Panc1 (cell line): ENCODE results near the gene UBE2J1. TPM values are rescaled to one million over a fixed set of nuclear protein-coding genes. Genes with fewer than 3 reads are reported as not detected.

ENCODE experiments used
- ATAC-seq: fragments of 200-7000 bp; cut with Tn5 transposase; 2 replicates; pipeline ENCODE4 v1.9.1; 2020; ENCODE audit warnings: mild to moderate bottlenecking, moderate library complexity
- BruUV-seq: library from RNA; stranded (reverse); fragments of 400-500 nt; replicated peaks from 2 replicates; lab custom pipeline; 2021; lab: Mats Ljungman, UMichigan
- CTCF ChIA-PET: fragments of 300-600 bp; sonication (Branson Sonifier 250); formaldehyde crosslinking; loops from one replicate; lab custom pipeline; 2022; ENCODE audit warnings: antibody characterized with exemption; lab: Charles Lee
- POLR2A ChIA-PET: fragments of 300-600 bp; sonication (Branson Sonifier 250); formaldehyde crosslinking; loops from one replicate; lab custom pipeline; 2022; ENCODE audit warnings: antibody characterized with exemption; lab: Charles Lee
- DNase-seq: peaks from one replicate; pipeline ENCODE4 v3.0.0-alpha.2; 2010; ENCODE audit warnings: low read depth, low spot score
- H3K27ac ChIP-seq: 2 replicates; pipeline ENCODE4 v1.5.1; 2011; ENCODE audit warnings: mild to moderate bottlenecking, low read length, inconsistent platforms
- H3K27me3 ChIP-seq: fragments of 200-500 bp; sonication (Bioruptor generic); 2 replicates; pipeline ENCODE4 v1.6.0; 2014; ENCODE audit warnings: low read length, inconsistent platforms; ENCODE audit not compliant: control insufficient read depth, insufficient read depth
- H3K36me3 ChIP-seq: fragments of 200-500 bp; sonication (Bioruptor generic); 2 replicates; pipeline ENCODE4 v1.5.1; 2014; ENCODE audit warnings: inconsistent platforms, mild to moderate bottlenecking, low read length, moderate library complexity; ENCODE audit not compliant: control insufficient read depth, insufficient read depth
- H3K4me1 ChIP-seq: 2 replicates; pipeline ENCODE4 v1.5.1; 2011; ENCODE audit warnings: inconsistent platforms, mild to moderate bottlenecking, low read length, moderate library complexity; ENCODE audit not compliant: control insufficient read depth, insufficient read depth
- H3K4me3 ChIP-seq, 2 experiments: 2 replicates each; pipeline ENCODE4 v1.5.1; 2011 to 2012; ENCODE audit warnings: low read depth in 2 of 2, low read length in 2 of 2, mild to moderate bottlenecking in 2 of 2, inconsistent platforms in 1 of 2, moderate library complexity in 1 of 2
- H3K9me3 ChIP-seq: fragments of 200-500 bp; sonication (Bioruptor generic); 2 replicates; pipeline ENCODE4 v1.5.1; 2014; ENCODE audit warnings: low read depth, mild to moderate bottlenecking, inconsistent platforms, low read length, moderate library complexity; ENCODE audit not compliant: control insufficient read depth, insufficient read depth
- POLR2AphosphoS5 ChIP-seq: IDR thresholded peaks from 2 replicates; pipeline ENCODE4 v1.6.1; 2012; ENCODE audit warnings: mild to moderate bottlenecking, low read depth, low read length, moderate library complexity
- REST ChIP-seq, 2 experiments: IDR thresholded peaks; 2 replicates each; pipeline ENCODE4 v1.6.1; 2011 to 2012; ENCODE audit warnings: low read depth in 2 of 2, control low read depth in 1 of 2, low read length in 1 of 2, mild to moderate bottlenecking in 1 of 2, moderate library complexity in 1 of 2; ENCODE audit not compliant: insufficient read depth in 1 of 2
- SIN3A ChIP-seq: IDR thresholded peaks from 2 replicates; pipeline ENCODE4 v1.6.1; 2012; ENCODE audit warnings: low read depth, mild to moderate bottlenecking, low read length, moderate library complexity, borderline replicate concordance; ENCODE audit not compliant: insufficient read depth
- TCF7L2 ChIP-seq: IDR thresholded peaks from 2 replicates; pipeline ENCODE4 v1.6.1; 2011; ENCODE audit warnings: mild to moderate bottlenecking, low read depth, low read length, inconsistent platforms
- in situ Hi-C: cut with HindIII; loops from 2 replicates; pipeline ENCODE4 v1.10.0; 2016; ENCODE audit warnings: low sequenced_read_pairs, low pct_unique_long_range_greater_than_20kb
- intact Hi-C: fragments of 100-400 bp; cut with micrococcal nuclease; formaldehyde crosslinking; loops from one replicate; pipeline ENCODE4 v1.10.0; 2022; ENCODE audit not compliant: unreplicated experiment
- total RNA-seq: library from RNA; stranded (reverse); gene quantifications from one replicate; pipeline ENCODE4 v1.2.1, GENCODE V29; 2021; ENCODE audit not compliant: unreplicated experiment
- TF ChIP-seq, protein P1 (sequence below): fragments of 450-650 bp; IDR thresholded peaks from 2 replicates; pipeline ENCODE4 v1.5.1; 2017; ENCODE audit warnings: mild to moderate bottlenecking

The UBE2J1 gene
- total RNA-seq, 1 experiment from 2014 or later: 30.5 TPM

GRCh38 chr6:89315249-89315885 is 37.2 kb downstream of the UBE2J1 start, which contains the start of gene GABRR2:
TSS of gene GABRR2 (minus strand) at chr6:89315299. CDS start at chr6:89315165, 134 bp downstream.
- Histone ChIP-seq H3K9me3 (no peaks in the 10 kb centered on the region), H3K4me1 (no peaks in the 10 kb centered on the region; the same call in none of the 2 replicates), H3K27ac (no peak within 1 kb of the TSS), H3K4me3 (no peak within 1 kb of the TSS), H3K36me3 (no peaks in the 10 kb centered on the region), H3K27me3 (no peaks in the 10 kb centered on the region)
- ChIA-PET POLR2A (interaction anchor here (0.6 kb wide), 2 partner anchors 38 to 266 kb away, joined by 3 to 12 read pairs; partner anchors contain the start of gene UBE2J1), CTCF (no interaction called here)
- ATAC-seq (no peak), DNase-seq (no peak)
- intact Hi-C loops (no loop called here), in situ Hi-C loops (no loop called here)
- TF ChIP-seq POLR2AphosphoS5 (no peak), SIN3A (no peak), TCF7L2 (no peak), REST (IDR thresholded peaks at IDR 0.05; ENCODE audit: insufficient read depth in 1 of 2, low read depth in 2 of 2, low read length in 1 of 2) (no peak)
- TF ChIP-seq, protein P1, sequence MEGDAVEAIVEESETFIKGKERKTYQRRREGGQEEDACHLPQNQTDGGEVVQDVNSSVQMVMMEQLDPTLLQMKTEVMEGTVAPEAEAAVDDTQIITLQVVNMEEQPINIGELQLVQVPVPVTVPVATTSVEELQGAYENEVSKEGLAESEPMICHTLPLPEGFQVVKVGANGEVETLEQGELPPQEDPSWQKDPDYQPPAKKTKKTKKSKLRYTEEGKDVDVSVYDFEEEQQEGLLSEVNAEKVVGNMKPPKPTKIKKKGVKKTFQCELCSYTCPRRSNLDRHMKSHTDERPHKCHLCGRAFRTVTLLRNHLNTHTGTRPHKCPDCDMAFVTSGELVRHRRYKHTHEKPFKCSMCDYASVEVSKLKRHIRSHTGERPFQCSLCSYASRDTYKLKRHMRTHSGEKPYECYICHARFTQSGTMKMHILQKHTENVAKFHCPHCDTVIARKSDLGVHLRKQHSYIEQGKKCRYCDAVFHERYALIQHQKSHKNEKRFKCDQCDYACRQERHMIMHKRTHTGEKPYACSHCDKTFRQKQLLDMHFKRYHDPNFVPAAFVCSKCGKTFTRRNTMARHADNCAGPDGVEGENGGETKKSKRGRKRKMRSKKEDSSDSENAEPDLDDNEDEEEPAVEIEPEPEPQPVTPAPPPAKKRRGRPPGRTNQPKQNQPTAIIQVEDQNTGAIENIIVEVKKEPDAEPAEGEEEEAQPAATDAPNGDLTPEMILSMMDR: no peak
- no TSS peak for BruUV-seq

DNA sequence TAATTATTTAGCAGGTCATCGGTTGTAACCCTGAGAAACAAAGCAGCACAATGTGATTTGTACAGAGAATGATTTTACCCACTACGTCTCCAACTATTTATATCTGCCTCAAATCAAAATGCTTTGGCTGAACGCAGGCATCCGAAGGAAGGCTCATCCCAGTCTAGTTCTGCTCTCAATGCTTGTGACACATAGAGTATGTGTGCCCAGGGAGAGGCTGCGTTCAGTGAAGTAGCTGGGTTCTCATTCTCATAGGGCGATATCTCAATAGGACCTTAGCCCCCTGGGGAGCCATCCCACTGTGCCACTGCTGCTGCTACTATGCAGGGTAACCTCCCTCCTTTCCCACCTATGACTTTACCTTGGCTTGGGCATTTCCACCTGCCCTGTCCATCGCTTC is 37.8 kb downstream of the UBE2J1 start:
- in situ Hi-C loops: no loop called here
- intact Hi-C loops: loop anchor here (5.0 kb wide), 1 partner anchor 53 kb away; no protein-coding TSS in a partner anchor
- no peaks in the 10 kb centered on the region for H3K27me3 ChIP-seq
- H3K9me3 ChIP-seq: no peaks in the 10 kb centered on the region
- H3K4me3 ChIP-seq: no peak overlapping the region
- BruUV-seq: no TSS peak
- TF ChIP-seq, protein P1: no peak
- TF ChIP-seq SIN3A (no peak), TCF7L2 (no peak), POLR2AphosphoS5 (no peak), REST (IDR thresholded peaks at IDR 0.05; ENCODE audit: insufficient read depth in 1 of 2, low read depth in 2 of 2, low read length in 1 of 2) (no peak)
- no peaks in the 10 kb centered on the region for H3K36me3 ChIP-seq
- H3K27ac ChIP-seq: no peak overlapping the region
- DNase-seq (no peak), ATAC-seq (no peak)
- no peaks in the 10 kb centered on the region; the same call in none of the 2 replicates for H3K4me1 ChIP-seq
- POLR2A ChIA-PET: interaction anchor here (0.6 kb wide), 1 partner anchor 265 kb away, joined by 3 read pairs; no protein-coding TSS in a partner anchor
- CTCF ChIA-PET: no interaction called here
